Measurements from ENCODE around the gene APP.
"Not testable (repeated sequence)": the region's sequence is repeated elsewhere in the genome, so short reads cannot be mapped to it uniquely, and the experiment has no call there.

Gene APP

GRCh38 chr21:26164311-26164710, 6.3 kb downstream of the APP start:
- DNase-seq (ENCODE audit: low read depth): no peak

DNA sequence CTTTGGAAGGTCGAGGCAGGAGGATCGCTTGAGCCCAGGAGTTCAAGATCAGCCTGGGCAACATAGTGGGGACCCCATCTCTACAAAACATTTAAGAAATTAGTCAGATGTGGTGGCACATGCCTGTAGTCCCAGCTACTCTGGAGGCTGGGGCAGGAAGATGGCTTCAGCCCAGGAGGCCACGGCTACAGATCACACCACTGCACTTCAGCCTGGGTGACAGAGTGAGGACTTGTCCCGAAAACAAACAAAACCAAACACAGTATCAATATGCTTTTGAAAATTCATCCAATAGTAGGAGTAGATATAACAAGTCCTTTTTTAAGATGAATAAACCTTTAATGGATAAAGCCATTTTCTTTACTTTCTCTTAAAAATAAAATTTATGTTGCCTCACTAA, 8.5 kb downstream of the APP start:
- no peak for DNase-seq (ENCODE audit: low read depth)

DNA sequence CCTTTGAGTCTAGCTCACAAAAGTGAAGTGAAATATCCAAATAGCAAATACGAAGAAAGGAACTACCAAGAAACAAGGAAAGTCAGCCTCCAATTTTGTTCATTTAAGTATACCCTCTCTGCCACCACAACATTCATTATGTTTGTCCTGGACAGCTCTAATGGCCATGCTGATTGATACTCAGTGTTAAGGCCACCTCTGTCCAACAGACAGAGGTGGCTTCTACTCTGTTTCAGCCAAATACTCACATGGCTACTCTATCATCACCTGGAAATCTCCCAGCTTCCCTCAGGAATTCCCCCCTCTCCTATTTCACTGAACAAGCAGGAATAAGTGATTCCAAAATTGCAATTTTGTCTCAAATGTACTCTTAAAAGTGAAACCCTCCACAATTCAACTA, 10.7 kb downstream of the APP start:
- no peak for DNase-seq (ENCODE audit: low read depth)

GRCh38 chr21:26157801-26158200, 12.8 kb downstream of the APP start:
- no peak for DNase-seq (ENCODE audit: low read depth)

DNA sequence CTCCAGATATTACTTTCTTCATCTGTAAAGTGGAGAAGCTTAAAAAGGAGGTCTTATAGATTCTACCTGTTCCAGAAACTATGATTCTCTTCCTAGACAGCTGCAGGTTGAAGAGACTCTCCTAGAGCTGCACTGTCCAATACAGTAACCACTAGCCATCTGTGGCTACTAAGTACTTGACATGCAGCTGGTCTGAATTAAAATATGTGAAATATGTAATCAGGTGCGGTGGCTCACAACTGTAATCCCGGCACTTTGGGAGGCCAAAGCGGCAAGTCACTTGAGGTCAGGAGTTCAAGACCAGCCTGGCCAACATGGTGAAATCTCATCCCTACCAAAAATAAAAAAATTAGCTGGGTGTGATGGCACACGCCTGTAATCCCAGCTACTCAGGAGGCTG, 15.8 kb downstream of the APP start:
- no peak for DNase-seq (ENCODE audit: low read depth)

- no peak for DNase-seq (ENCODE audit: low read depth)
Measured at GRCh38 chr21:26153758-26154157, 16.8 kb downstream of the APP start.

- DNase-seq (ENCODE audit: low read depth): no peak
Measured at GRCh38 chr21:26148840-26149354, 21.7 kb downstream of the APP start.

DNA sequence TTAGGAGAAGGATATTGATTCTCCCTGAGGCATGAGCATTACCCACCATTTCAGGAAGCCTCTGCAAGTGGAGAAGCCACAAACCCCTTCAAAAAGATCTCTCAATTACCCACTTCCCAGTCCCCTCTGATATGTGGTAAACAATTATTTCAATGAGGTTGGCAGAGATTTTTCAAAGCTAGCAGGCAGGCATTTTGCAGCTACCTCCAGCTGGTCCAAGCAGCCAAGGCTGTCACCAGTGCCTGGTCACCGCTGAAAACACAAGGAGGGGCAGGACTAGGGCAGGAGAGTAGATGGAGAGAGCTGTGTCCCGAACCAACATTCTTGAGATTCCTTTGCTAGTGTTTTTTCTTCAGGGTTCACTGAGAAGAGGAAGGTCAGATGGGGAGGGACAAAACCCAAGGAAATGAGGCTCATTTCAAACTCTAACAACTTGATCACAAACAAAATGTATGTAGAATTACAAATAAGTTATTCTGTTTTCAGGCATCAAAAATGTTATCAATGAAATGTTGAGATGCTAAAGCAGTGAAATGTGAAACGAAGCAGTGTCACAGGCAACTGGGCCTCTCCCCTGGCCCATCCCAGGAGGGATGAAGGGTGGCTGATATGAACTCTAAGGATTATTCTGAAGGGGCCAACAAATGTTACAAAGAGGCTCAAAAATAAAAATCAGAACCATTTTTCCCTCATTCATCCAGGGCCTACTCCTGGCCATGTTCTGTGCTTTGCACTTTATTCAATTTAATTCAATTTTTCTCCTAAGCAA, 22.3 kb downstream of the APP start:
- no peak for DNase-seq (ENCODE audit: low read depth)

DNA sequence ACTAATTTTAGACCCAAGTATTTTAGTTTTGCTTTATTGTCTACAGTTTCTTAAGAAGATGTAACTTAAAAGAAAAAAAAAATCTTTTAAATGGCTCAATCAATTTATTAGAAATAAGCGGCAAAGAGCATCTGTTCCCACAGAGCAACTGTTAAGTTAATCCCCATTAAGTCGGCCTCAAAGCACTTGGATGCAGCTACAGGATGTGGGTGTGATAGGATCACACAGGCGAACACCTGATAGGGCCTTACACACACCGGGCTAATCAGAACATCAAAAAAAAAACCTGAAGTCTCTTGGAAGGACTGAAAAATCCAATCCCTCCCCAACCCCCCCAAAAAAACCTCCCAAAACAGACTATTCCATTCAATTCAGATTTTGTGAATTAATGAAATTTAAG, 23.0 kb downstream of the APP start:
- no peak for DNase-seq (ENCODE audit: low read depth)

GRCh38 chr21:26146681-26147080, 23.9 kb downstream of the APP start:
- DNase-seq (ENCODE audit: low read depth): no peak

DNA sequence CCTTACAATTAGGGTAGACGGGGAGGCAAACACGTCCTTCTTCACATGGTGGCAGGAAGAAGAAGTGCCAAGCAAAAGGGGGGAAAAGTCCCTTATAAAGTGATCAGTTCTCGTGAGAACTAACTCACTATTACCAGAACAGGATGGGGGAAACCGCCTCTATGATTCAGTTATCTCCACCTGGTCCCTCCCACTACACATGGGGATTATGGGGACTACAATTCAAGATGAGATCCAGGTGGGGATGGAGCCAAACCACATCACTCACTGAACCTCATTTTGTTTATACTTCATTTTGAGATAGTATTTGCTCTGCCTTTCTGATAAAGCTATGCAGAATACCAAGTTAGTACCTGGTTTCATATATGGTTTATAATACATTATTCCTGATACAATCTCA, 26.5 kb downstream of the APP start:
- DNase-seq (ENCODE audit: low read depth): no peak

DNA sequence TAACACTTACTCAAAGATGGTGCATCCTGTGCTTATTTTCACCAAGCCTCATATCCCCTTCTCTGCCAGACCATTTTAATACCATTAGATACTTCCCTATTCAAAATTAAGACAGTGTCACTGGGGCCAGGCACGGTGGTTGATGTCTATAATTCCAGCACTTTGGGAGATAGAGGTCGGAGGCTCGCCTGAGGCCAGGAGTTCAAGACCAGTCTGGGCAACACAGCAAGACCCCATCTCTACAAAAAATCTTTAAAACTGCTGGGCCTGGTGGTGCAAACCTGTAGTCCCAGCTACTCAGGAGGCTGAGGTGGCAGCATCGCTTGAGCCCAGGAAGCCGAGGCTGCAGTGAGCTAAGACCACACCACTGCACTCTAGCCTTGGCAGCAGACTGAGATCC, 28.2 kb downstream of the APP start:
- DNase-seq (ENCODE audit: low read depth): no peak

DNA sequence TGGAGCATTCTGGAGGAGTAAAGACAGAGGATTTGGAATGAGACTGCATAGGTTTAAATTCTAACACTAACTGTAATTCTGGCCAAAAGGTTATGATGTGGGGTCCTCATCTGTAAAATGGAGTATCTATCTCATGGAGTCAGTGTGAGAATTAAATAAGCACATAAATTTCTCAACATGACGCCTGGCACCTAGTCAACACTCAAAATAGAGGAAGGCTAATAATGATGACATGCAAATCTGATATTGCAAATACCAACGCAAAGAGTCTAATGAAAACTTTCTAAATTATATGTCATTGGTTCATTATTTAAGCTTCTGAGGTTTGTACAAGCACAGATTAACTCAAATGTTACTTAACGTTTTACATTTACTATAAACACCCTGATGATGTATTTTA, 29.6 kb downstream of the APP start:
- no peak for DNase-seq (ENCODE audit: low read depth)

DNA sequence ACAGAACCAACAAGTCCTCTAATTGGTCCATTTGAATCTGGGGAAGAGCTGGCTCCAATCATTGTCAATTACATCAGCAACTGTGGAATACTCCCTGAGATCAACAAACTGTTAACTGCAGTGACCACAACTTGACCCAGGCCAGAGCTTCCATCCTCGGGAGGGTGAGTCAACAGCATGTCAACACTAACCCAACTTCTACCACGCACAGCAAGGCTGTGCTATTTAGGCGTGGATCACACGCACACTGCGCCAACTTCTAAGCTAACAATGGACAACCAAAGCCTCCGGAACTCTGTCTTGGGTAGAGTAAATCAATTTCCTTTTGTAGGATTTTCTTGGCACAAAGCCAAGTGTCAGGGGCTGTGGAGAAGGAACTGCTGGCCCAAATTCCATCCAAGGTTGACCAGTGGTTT, 30.4 kb downstream of the APP start:
- DNase-seq (ENCODE audit: low read depth): no peak

- no peak for DNase-seq (ENCODE audit: low read depth)
Measured at GRCh38 chr21:26138615-26139257, 31.8 kb downstream of the APP start.

GRCh38 chr21:26137379-26138060, 33.0 kb downstream of the APP start:
- DNase-seq (ENCODE audit: low read depth): no peak

GRCh38 chr21:26136671-26137070, 33.9 kb downstream of the APP start:
- no peak for DNase-seq (ENCODE audit: low read depth)

DNA sequence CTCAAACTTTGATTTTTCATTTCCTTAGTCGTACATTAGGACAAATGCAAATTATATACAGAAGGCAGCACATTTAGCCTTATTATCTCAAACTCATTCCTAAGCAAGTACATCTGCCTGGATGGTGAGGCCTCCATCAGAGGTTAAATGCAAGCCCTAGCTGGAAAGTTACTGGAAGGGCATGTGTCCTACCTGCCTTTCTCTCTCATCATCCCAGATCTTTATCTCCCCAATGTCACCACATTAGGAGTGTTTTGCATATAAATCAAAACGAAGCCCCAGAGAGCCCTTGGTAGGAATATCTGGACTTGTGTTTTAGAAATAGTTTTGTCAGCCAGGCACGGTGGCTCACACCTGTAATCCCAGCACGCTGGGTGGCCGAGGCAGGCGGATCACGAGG, 35.0 kb downstream of the APP start:
- no peak for DNase-seq (ENCODE audit: low read depth)

- no peak for DNase-seq (ENCODE audit: low read depth)
Measured at GRCh38 chr21:26131554-26131953, 39.0 kb downstream of the APP start.

- DNase-seq (ENCODE audit: low read depth): not testable (repeated sequence)
Measured at GRCh38 chr21:26131053-26131452, 39.5 kb downstream of the APP start.

DNA sequence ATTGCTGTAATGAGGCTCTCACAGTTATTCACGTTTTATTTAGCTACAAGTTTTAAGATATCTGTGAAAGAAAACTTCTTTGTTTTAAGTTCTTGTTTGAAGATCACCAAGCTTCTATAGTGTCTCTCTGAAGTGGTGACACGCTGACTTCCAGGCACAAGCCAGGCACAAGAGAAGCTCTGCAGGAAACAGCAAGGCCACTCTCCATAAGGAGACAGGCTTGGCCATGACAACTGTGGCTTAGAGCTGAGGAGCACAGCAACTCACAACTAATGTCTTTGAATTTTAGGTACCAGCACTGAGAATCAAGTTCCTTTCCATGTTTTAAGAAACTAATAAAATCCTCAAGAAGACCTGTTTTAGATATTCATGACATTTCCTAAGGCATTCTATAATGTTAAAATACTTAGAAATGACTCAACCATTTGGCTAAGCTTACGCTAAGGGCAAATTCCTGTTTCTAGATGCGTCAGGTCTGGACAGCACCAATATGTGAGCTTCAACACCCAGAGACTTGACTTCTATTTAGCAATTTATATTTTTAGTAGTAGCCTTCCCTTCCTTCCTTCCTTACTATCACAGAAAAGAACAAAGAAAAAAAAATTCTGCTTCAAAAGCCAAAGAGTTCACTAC, 40.2 kb downstream of the APP start:
- no peak for DNase-seq (ENCODE audit: low read depth)

GRCh38 chr21:26127918-26128317, 42.7 kb downstream of the APP start:
- DNase-seq (ENCODE audit: low read depth): no peak
